H1 (cell line): ENCODE results near the gene UBL4A. TPM values are rescaled to one million over a fixed set of nuclear protein-coding genes. Genes with fewer than 3 reads are reported as not detected.

ENCODE experiments used
- CTCF ChIA-PET: fragments of 300-600 bp; sonication (Branson Sonifier 250); formaldehyde crosslinking; loops from one replicate; lab custom pipeline; 2021; ENCODE audit not compliant: partially characterized antibody; lab: Charles Lee
- POLR2A ChIA-PET: fragments of 300-600 bp; sonication (Branson Sonifier 250); formaldehyde crosslinking; loops from one replicate; lab custom pipeline; 2021; ENCODE audit warnings: inconsistent platforms; ENCODE audit not compliant: partially characterized antibody; lab: Charles Lee
- DNase-seq, 2 experiments: peaks; one replicate each; pipeline versions ENCODE4 v3.0.0 to v3.0.0-alpha.2; 2010 to 2022; ENCODE audit warnings: low spot score in 2 of 2, low read depth in 1 of 2, mixed read lengths in 1 of 2
- FAIRE-seq: peaks from 2 replicates; lab custom pipeline; 2011; peaks lifted over from hg19 to GRCh38; lab: Jason Lieb, UNC
- H2AFZ ChIP-seq: 2 replicates; pipeline ENCODE4 v1.8.1; 2012; ENCODE audit warnings: low read length, inconsistent platforms
- H2AK5ac ChIP-seq: 2 replicates; pipeline ENCODE4 v1.6.1; 2013; ENCODE audit warnings: low read depth, low read length
- H2BK120ac ChIP-seq: replicated peaks from 2 replicates; pipeline ENCODE3; 2013; ENCODE audit warnings: low read depth, low read length, inconsistent platforms
- H2BK12ac ChIP-seq: 2 replicates; pipeline ENCODE4 v1.6.1; 2013; ENCODE audit warnings: low read depth, low read length
- H2BK15ac ChIP-seq: 2 replicates; pipeline ENCODE4 v1.6.1; 2013; ENCODE audit warnings: low read length
- H2BK20ac ChIP-seq: 2 replicates; pipeline ENCODE4 v1.6.1; 2013; ENCODE audit warnings: low read length
- H2BK5ac ChIP-seq: 2 replicates; pipeline ENCODE4 v1.6.1; 2013; ENCODE audit warnings: low read depth, low read length
- H3K14ac ChIP-seq: 2 replicates; pipeline ENCODE4 v1.6.1; 2013; ENCODE audit warnings: inconsistent platforms; ENCODE audit not compliant: insufficient read length
- H3K18ac ChIP-seq: 2 replicates; pipeline ENCODE4 v1.6.1; 2013; ENCODE audit warnings: low read length; ENCODE audit errors: extremely low read depth
- H3K23ac ChIP-seq: 2 replicates; pipeline ENCODE4 v1.6.1; 2013; ENCODE audit warnings: inconsistent platforms; ENCODE audit not compliant: insufficient read length
- H3K23me2 ChIP-seq: 2 replicates; pipeline ENCODE4 v1.6.1; 2013; ENCODE audit warnings: low read depth, low read length
- H3K27ac ChIP-seq: 2 replicates; pipeline ENCODE4 v1.6.1; 2011; ENCODE audit warnings: low read depth, low read length, inconsistent platforms
- H3K27me3 ChIP-seq, 4 experiments: replicated peaks in 1 of 4; 1 replicate in 1 of 4; 2 replicates in 3 of 4; pipeline versions ENCODE4 v1.6.1 to v1.8.1; 2011 to 2013; ENCODE audit warnings: low read length in 3 of 4, mild to moderate bottlenecking in 3 of 4, inconsistent platforms in 2 of 4, mixed read lengths in 2 of 4, moderate library complexity in 1 of 4; ENCODE audit not compliant: control insufficient read depth in 3 of 4, insufficient read depth in 3 of 4; ENCODE audit errors: extremely low read depth in 1 of 4
- H3K36me3 ChIP-seq, 4 experiments: 2 replicates each; pipeline versions ENCODE4 v1.6.1 to v1.8.1; 2011 to 2013; ENCODE audit warnings: mild to moderate bottlenecking in 4 of 4, low read length in 3 of 4, moderate library complexity in 2 of 4, control low read depth in 1 of 4, inconsistent platforms in 1 of 4; ENCODE audit not compliant: insufficient read depth in 4 of 4, control insufficient read depth in 2 of 4
- H3K4ac ChIP-seq: replicated peaks from 2 replicates; pipeline ENCODE3; 2013; ENCODE audit warnings: low read length, low read depth, mixed read lengths, inconsistent platforms; ENCODE audit not compliant: insufficient read length
- H3K4me1 ChIP-seq, 4 experiments: replicated peaks in 1 of 4; 1 replicate in 1 of 4; 2 replicates in 3 of 4; pipeline versions ENCODE4 v1.6.1 to v1.8.1; 2011 to 2013; ENCODE audit warnings: low read length in 3 of 4, inconsistent platforms in 2 of 4, mixed read lengths in 1 of 4; ENCODE audit not compliant: insufficient read depth in 4 of 4, control insufficient read depth in 3 of 4
- H3K4me2 ChIP-seq, 2 experiments: 2 replicates each; pipeline versions ENCODE4 v1.6.1 to v1.8.1; 2011 to 2013; ENCODE audit warnings: low read depth in 2 of 2, low read length in 2 of 2, control low read depth in 1 of 2, inconsistent platforms in 1 of 2, mild to moderate bottlenecking in 1 of 2; ENCODE audit not compliant: insufficient read depth in 1 of 2
- H3K4me3 ChIP-seq, 4 experiments: fragments of 200-600, 300-600 bp in 1 of 4; sonication (generic), shearing (Covaris generic), sonication (Bioruptor Twin) in 1 of 4; 2 replicates each; pipeline versions ENCODE4 v1.5.1 to v1.8.1; 2011 to 2016; ENCODE audit warnings: low read length in 4 of 4, low read depth in 3 of 4, control low read depth in 2 of 4, inconsistent platforms in 2 of 4, mild to moderate bottlenecking in 2 of 4, mixed read lengths in 1 of 4, moderate library complexity in 1 of 4; ENCODE audit not compliant: insufficient read depth in 2 of 4; ENCODE audit errors: extremely low read depth in 1 of 4
- H3K56ac ChIP-seq: replicated peaks from 2 replicates; pipeline ENCODE3; 2013; ENCODE audit warnings: low read depth, mild to moderate bottlenecking, mixed read lengths, low read length, inconsistent platforms; ENCODE audit not compliant: insufficient read length
- H3K79me1 ChIP-seq: 2 replicates; pipeline ENCODE4 v1.6.1; 2013; ENCODE audit warnings: low read depth, low read length, control low read depth
- H3K79me2 ChIP-seq, 2 experiments: 2 replicates each; pipeline versions ENCODE4 v1.6.1 to v1.8.1; 2012 to 2013; ENCODE audit warnings: low read length in 2 of 2, mild to moderate bottlenecking in 2 of 2, inconsistent platforms in 1 of 2; ENCODE audit not compliant: insufficient read depth in 2 of 2, control insufficient read depth in 1 of 2
- H3K9ac ChIP-seq, 4 experiments: replicated peaks in 1 of 4; 1 replicate in 1 of 4; 2 replicates in 3 of 4; pipeline versions ENCODE4 v1.6.1 to v1.8.1; 2011 to 2013; ENCODE audit warnings: low read depth in 3 of 4, low read length in 3 of 4, control low read depth in 2 of 4, mild to moderate bottlenecking in 2 of 4, moderate library complexity in 2 of 4, inconsistent platforms in 1 of 4; ENCODE audit errors: extremely low read depth in 1 of 4
- H3K9me3 ChIP-seq, 2 experiments: 2 replicates each; pipeline versions ENCODE4 v1.6.1 to v1.8.1; 2012 to 2013; ENCODE audit warnings: mild to moderate bottlenecking in 2 of 2, moderate library complexity in 2 of 2, control low read depth in 1 of 2, inconsistent platforms in 1 of 2, low read depth in 1 of 2, low read length in 1 of 2, mixed read lengths in 1 of 2; ENCODE audit not compliant: insufficient read depth in 2 of 2
- H4K20me1 ChIP-seq, 2 experiments: replicated peaks in 1 of 2; 2 replicates each; pipeline versions ENCODE3 to v1.8.1; 2011 to 2013; ENCODE audit warnings: inconsistent platforms in 2 of 2, low read length in 2 of 2, mild to moderate bottlenecking in 1 of 2; ENCODE audit not compliant: insufficient read depth in 2 of 2, control insufficient read depth in 1 of 2
- H4K5ac ChIP-seq: 2 replicates; pipeline ENCODE4 v1.6.1; 2013; ENCODE audit warnings: low read length, low read depth, mixed read lengths, inconsistent platforms; ENCODE audit not compliant: insufficient read length
- H4K8ac ChIP-seq: 2 replicates; pipeline ENCODE4 v1.8.0; 2013; ENCODE audit warnings: mild to moderate bottlenecking, moderate library complexity, low read length, inconsistent platforms; ENCODE audit not compliant: insufficient read depth; ENCODE audit errors: extremely low read depth
- H4K91ac ChIP-seq: replicated peaks from 2 replicates; pipeline ENCODE3; 2013; ENCODE audit warnings: low read length, mixed read lengths, inconsistent platforms; ENCODE audit not compliant: insufficient read length
- ASH2L ChIP-seq: fragments of 200-600, 300-600 bp; sonication (generic); IDR thresholded peaks from one replicate; pipeline ENCODE4 v1.7.1; 2017; ENCODE audit warnings: low read length
- BCL11A ChIP-seq, 2 experiments: IDR thresholded peaks; one replicate each; pipeline ENCODE4 v1.6.1; 2011; ENCODE audit warnings: low read depth in 2 of 2, low read length in 2 of 2, mild to moderate bottlenecking in 2 of 2
- CHD1 ChIP-seq: IDR thresholded peaks from 2 replicates; pipeline ENCODE4 v1.6.1; 2012; ENCODE audit warnings: low read depth, low read length, improper control_type of control experiment
- JUND ChIP-seq: IDR thresholded peaks from 2 replicates; pipeline ENCODE4 v1.6.1; 2011; ENCODE audit warnings: mild to moderate bottlenecking, improper control_type of control experiment, low read length
- SIX5 ChIP-seq: IDR thresholded peaks from 2 replicates; pipeline ENCODE4 v1.6.1; 2011; ENCODE audit warnings: mild to moderate bottlenecking, low read depth, low read length
- SP1 ChIP-seq: IDR thresholded peaks from 2 replicates; pipeline ENCODE4 v1.6.1; 2011; ENCODE audit warnings: low read depth, low read length
- SP2 ChIP-seq: IDR thresholded peaks from 2 replicates; pipeline ENCODE4 v1.6.1; 2012; ENCODE audit warnings: mild to moderate bottlenecking, low read length, inconsistent platforms
- SP4 ChIP-seq: IDR thresholded peaks from 2 replicates; pipeline ENCODE4 v1.6.1; 2012; ENCODE audit warnings: low read length, inconsistent platforms
- TBP ChIP-seq: IDR thresholded peaks from 2 replicates; pipeline ENCODE4 v1.6.1; 2011; ENCODE audit warnings: low read depth, low read length, improper control_type of control experiment
- TEAD4 ChIP-seq: IDR thresholded peaks from 2 replicates; pipeline ENCODE4 v1.6.1; 2012; ENCODE audit warnings: low read depth, low read length, inconsistent platforms, mixed read lengths
- YY1 ChIP-seq: IDR thresholded peaks from 2 replicates; pipeline ENCODE4 v1.6.1; 2011; ENCODE audit warnings: low read depth, mild to moderate bottlenecking, low read length
- WGBS, 2 experiments: shearing (Covaris generic) in 1 of 2; methylation state at CpG; one replicate each; pipeline versions ENCODE4 v1.1.6 to v1.1.7; 2013 to 2015; ENCODE audit warnings: low lambda C conversion rate in 2 of 2, mixed read lengths in 2 of 2, inconsistent platforms in 1 of 2, low coverage in 1 of 2, missing lambda C conversion rate in 1 of 2; ENCODE audit not compliant: insufficient replicate concordance in 2 of 2, insufficient coverage in 1 of 2, insufficient read length in 1 of 2; ENCODE audit errors: extremely low coverage in 1 of 2, missing lambda C conversion rate in 1 of 2; 5-methylcytosine and 5-hydroxymethylcytosine counted together
- polyA plus RNA-seq, 7 experiments: library from polyadenylated mRNA; depleted of rRNA in 3 of 7; stranded (reverse) in 5 of 7; unstranded in 2 of 7; fragments of >200 nt in 5 of 7; fragments of 200-250 nt in 2 of 7; gene quantifications; 1 replicate in 5 of 7; 2 replicates in 1 of 7; 4 replicates in 1 of 7; pipeline versions ENCODE4 v1.2.1 to v1.2.3, GENCODE V29; 2011 to 2013; ENCODE audit warnings: missing spikeins in 2 of 7, mixed read lengths in 2 of 7
- total RNA-seq: library from RNA; stranded (reverse); fragmentation: NEBNext Ultra II Directional; extraction: Animal tissue kit (Norgen Biotek cat#: 25700); gene quantifications from 2 replicates; pipeline ENCODE4 v1.2.1, GENCODE V29; 2021

The UBL4A gene
- total and polyA plus RNA-seq, 2 of the 8 experiments (the other 6 are each of a cell fraction or from before 2014, with no cell fraction given), result 23.1 to 31.7 TPM

GRCh38 chrX:154458116-154458953 is 28.1 kb downstream of the UBL4A start, which contains the start of gene PLXNA3:
PLXNA3 (plus strand) TSS chrX:154458281; CDS start chrX:154460184, 1,903 bp downstream.
- WGBS, 2 experiments, result 12% methylated on average over 3 of the region's 88 CpGs; no CpG with 5 or more reads in 1 of the 2 experiments
- no peaks in the 10 kb centered on the region; the same call in 1 of the 2 replicates for H3K23me2 ChIP-seq
- no peaks in the 10 kb centered on the region for H3K9me3 ChIP-seq
- no peak within 1 kb of the TSS for H2BK20ac ChIP-seq
- no peak within 1 kb of the TSS for H4K91ac ChIP-seq
- H4K5ac ChIP-seq, result no peak within 1 kb of the TSS
- H3K27ac ChIP-seq, result no peak within 1 kb of the TSS
- DNase-seq, result peak in 1 of 2 experiments; percentile 62
- no peak within 1 kb of the TSS for H3K23ac ChIP-seq
- H3K4me1 ChIP-seq, result peaks cover 0 to 2% (median 0%) of the 10 kb centered on the region in 4 experiments; a peak in 2 of 7 replicates
- H3K4me2 ChIP-seq, result peak within 1 kb of the TSS; percentile 71 to 77
- H3K79me2 ChIP-seq, result no peaks in the 10 kb centered on the region
- no peak for FAIRE-seq
- H2BK12ac ChIP-seq, result no peak within 1 kb of the TSS
- peak within 1 kb of the TSS; percentile 47 to 71 (median 58) for H3K4me3 ChIP-seq
- peaks cover 0 to 3% (median 0%) of the 10 kb centered on the region in 4 experiments; a peak in 1 of 7 replicates for H3K27me3 ChIP-seq
- no peak within 1 kb of the TSS for H3K14ac ChIP-seq
- no peak within 1 kb of the TSS; the same call in 1 of the 2 replicates for H3K18ac ChIP-seq
- no peak within 1 kb of the TSS for H3K56ac ChIP-seq
- no peak within 1 kb of the TSS for H3K4ac ChIP-seq
- no peak within 1 kb of the TSS for H2BK5ac ChIP-seq
- H4K8ac ChIP-seq, result peak within 1 kb of the TSS; percentile 79; the same call in 1 of the 2 replicates
- peaks cover 0 to 4% (median 0%) of the 10 kb centered on the region in 4 experiments; a peak in 4 of 8 replicates for H3K36me3 ChIP-seq
- no peak within 1 kb of the TSS for H2BK15ac ChIP-seq
- no peak within 1 kb of the TSS for H2AK5ac ChIP-seq
- CTCF ChIA-PET, result interaction anchor here (1.3 to 2.3 kb wide), 2 partner anchors 14 to 26 kb away, joined by 3 to 11 read pairs; no protein-coding TSS in a partner anchor
- H3K9ac ChIP-seq, result peak within 1 kb of the TSS in 3 of 4 experiments; percentile 13 to 69 (median 43)
- H3K79me1 ChIP-seq, result no peaks in the 10 kb centered on the region
- H2AFZ ChIP-seq, result no peak within 1 kb of the TSS
- no peaks in the 10 kb centered on the region for H4K20me1 ChIP-seq
- H2BK120ac ChIP-seq, result no peak within 1 kb of the TSS
- POLR2A ChIA-PET, result interaction anchor here (0.8 to 2.8 kb wide), 13 partner anchors 9 to 87 kb away, joined by 3 to 14 read pairs (median 4); partner anchors contain the start of genes RPL10 and UBL4A
- TF ChIP-seq YY1, result no peak
- TF ChIP-seq TEAD4, result no peak
- no peak for TF ChIP-seq SP4
- TF ChIP-seq JUND, result 0 out of 2 replicates have a peak, but pooled peaks have one; percentile 30
- TF ChIP-seq SP1, result no peak
- no peak for TF ChIP-seq CHD1
- no peak for TF ChIP-seq BCL11A (IDR thresholded peaks at IDR 0.05; ENCODE audit: low read depth in 2 of 2, low read length in 2 of 2)
- TF ChIP-seq TBP, result peak; percentile 71; the same call in 1 of the 2 replicates
- TF ChIP-seq SP2, result no peak
- TF ChIP-seq ASH2L, result no peak
- no peak for TF ChIP-seq SIX5
